T-cell (primary cell): Measurements from ENCODE around the gene ACTL10. TPM values are rescaled to one million over a fixed set of nuclear protein-coding genes. Genes with fewer than 3 reads are reported as not detected.

ENCODE experiments used
- ATAC-seq, 4 experiments: fragments of 200-7000 bp in 3 of 4; fragments of 150-1000 bp in 1 of 4; cut with Tn5 transposase; replicated peaks in 1 of 4; 1 replicate in 3 of 4; 2 replicates in 1 of 4; pipeline ENCODE4 v1.10.0; 2021; ENCODE audit warnings: moderate library complexity in 3 of 4, mild to moderate bottlenecking in 2 of 4, moderate number of reproducible peaks in 1 of 4
- CTCF ChIA-PET, 2 donors: fragments of 300-600 bp; sonication (Branson Sonifier 250); formaldehyde crosslinking; loops; one replicate each; lab custom pipeline; 2022; ENCODE audit warnings: antibody characterized with exemption in 2 of 2; lab: Charles Lee
- POLR2A ChIA-PET, 2 donors: fragments of 300-600 bp; sonication (Branson Sonifier 250); formaldehyde crosslinking; loops; one replicate each; lab custom pipeline; 2022; ENCODE audit warnings: antibody characterized with exemption in 2 of 2; lab: Charles Lee
- DNase-seq, 35 experiments: peaks; one replicate each; pipeline versions ENCODE4 v3.0.0 to v3.0.0-alpha.2; 2013 to 2023
- H3K27ac ChIP-seq: one replicate; pipeline ENCODE4 v1.5.1; 2013; ENCODE audit warnings: low read length
- H3K27me3 ChIP-seq, 2 experiments: replicated peaks in 1 of 2; 1 replicate in 1 of 2; 2 replicates in 1 of 2; pipeline versions ENCODE4 v1.6.1 to v1.7.0; 2013; ENCODE audit warnings: low read length in 1 of 2, mixed read lengths in 1 of 2; ENCODE audit not compliant: control insufficient read depth in 2 of 2, insufficient read depth in 2 of 2; ENCODE audit errors: extremely low read depth in 1 of 2
- H3K36me3 ChIP-seq, 2 donors: 1 replicate in 1 of 2; 2 replicates in 1 of 2; pipeline versions ENCODE4 v1.6.1 to v1.7.0; 2013; ENCODE audit warnings: low read length in 1 of 2; ENCODE audit not compliant: control insufficient read depth in 2 of 2, insufficient read depth in 1 of 2; ENCODE audit errors: extremely low read depth in 1 of 2
- H3K4me1 ChIP-seq, 2 experiments: 1 replicate in 1 of 2; 2 replicates in 1 of 2; pipeline versions ENCODE4 v1.6.1 to v1.7.0; 2013; ENCODE audit warnings: low read length in 2 of 2, mixed read lengths in 1 of 2; ENCODE audit not compliant: insufficient read depth in 2 of 2, control insufficient read depth in 1 of 2; ENCODE audit errors: extremely low read depth in 1 of 2
- H3K4me3 ChIP-seq, 2 donors: 1 replicate in 1 of 2; 2 replicates in 1 of 2; pipeline versions ENCODE4 v1.5.1 to v1.7.0; 2013; ENCODE audit warnings: mild to moderate bottlenecking in 2 of 2, low read length in 1 of 2, moderate library complexity in 1 of 2; ENCODE audit not compliant: control insufficient read depth in 1 of 2; ENCODE audit errors: extremely low read depth in 1 of 2
- H3K9me3 ChIP-seq: 2 replicates; pipeline ENCODE4 v1.7.0; 2013
- H3K27ac Mint-ChIP-seq, 2 donors: one replicate each; pipeline ENCODE4 v1.8.0; 2020 to 2021; ENCODE audit warnings: mild to moderate bottlenecking in 2 of 2, mixed read lengths in 2 of 2
- H3K27me3 Mint-ChIP-seq, 2 donors: one replicate each; pipeline ENCODE4 v1.8.0; 2021 to 2022; ENCODE audit warnings: mixed read lengths in 2 of 2
- H3K36me3 Mint-ChIP-seq: one replicate; pipeline ENCODE4 v1.8.0; 2021; ENCODE audit warnings: mixed read lengths
- H3K4me1 Mint-ChIP-seq, 3 donors: one replicate each; pipeline ENCODE4 v1.8.0; 2020 to 2022; ENCODE audit warnings: mixed read lengths in 3 of 3, mild to moderate bottlenecking in 1 of 3
- H3K4me3 Mint-ChIP-seq, 3 donors: one replicate each; pipeline ENCODE4 v1.8.0; 2020 to 2022; ENCODE audit warnings: mild to moderate bottlenecking in 3 of 3, mixed read lengths in 3 of 3, moderate library complexity in 3 of 3
- H3K9me3 Mint-ChIP-seq, 3 donors: one replicate each; pipeline ENCODE4 v1.8.0; 2020 to 2022; ENCODE audit warnings: mixed read lengths in 3 of 3
- WGBS: methylation state at CpG from one replicate; pipeline ENCODE4 v1.1.5; 2013; ENCODE audit warnings: missing lambda C conversion rate; ENCODE audit not compliant: insufficient coverage; 5-methylcytosine and 5-hydroxymethylcytosine counted together
- total RNA-seq, 35 experiments: library from RNA in 6 of 35; stranded (reverse) in 6 of 35; fragments of 120-200 nt in 1 of 35; gene quantifications; one replicate each; pipeline versions ENCODE4 v1.2.1 to v1.2.4 and lab custom pipeline; 2013 to 2026

Gene ACTL10
- total RNA-seq, 5 donors from 2014 or later (not counting 1 experiment from before 2014, with no cell fraction given), result 1.1 to 7.9 (median 6.1) TPM

DNA sequence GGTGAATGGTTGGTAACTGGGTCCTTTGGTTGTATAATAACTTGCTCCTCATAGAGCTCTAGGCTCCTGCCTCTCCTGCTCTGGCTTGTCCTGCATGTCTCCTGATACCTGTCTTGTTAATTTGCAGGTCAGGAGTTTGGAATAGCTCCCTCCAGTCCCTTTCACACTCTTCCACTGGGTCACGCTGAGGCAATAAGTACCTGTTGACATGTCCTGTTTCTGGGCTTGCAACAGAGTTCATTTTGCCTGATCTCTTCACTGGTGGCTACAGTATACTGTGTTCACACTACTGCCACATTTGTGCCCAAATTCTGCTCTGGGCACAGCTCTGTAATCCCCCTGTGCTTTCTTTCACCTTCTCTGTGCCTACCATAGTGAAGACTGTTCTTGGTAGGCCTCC is 30.0 kb upstream of the ACTL10 start:
- ATAC-seq, result no peak
- no peaks in the 10 kb centered on the region for H3K9me3 Mint-ChIP-seq
- 100% methylated on average over 1 of the region's 1 CpG for WGBS
- peaks cover 5 to 8% (median 6%) of the 10 kb centered on the region in 3 donors for H3K4me1 Mint-ChIP-seq
- no peak overlapping the region for H3K4me3 ChIP-seq
- H3K36me3 ChIP-seq, result peaks cover 14 to 55% of the 10 kb centered on the region in 2 donors
- H3K27ac ChIP-seq, result no peak overlapping the region
- H3K36me3 Mint-ChIP-seq, result peaks cover 32% of the 10 kb centered on the region
- CTCF ChIA-PET, result no interaction called here
- no peak overlapping the region for H3K4me3 Mint-ChIP-seq
- H3K27me3 ChIP-seq, result no peaks in the 10 kb centered on the region
- H3K27ac Mint-ChIP-seq, result no peak overlapping the region
- no peak for DNase-seq
- H3K27me3 Mint-ChIP-seq, result no peaks in the 10 kb centered on the region
- peaks cover 3 to 7% of the 10 kb centered on the region in 2 experiments for H3K4me1 ChIP-seq
- no peaks in the 10 kb centered on the region for H3K9me3 ChIP-seq
- POLR2A ChIA-PET, result no interaction called here

DNA sequence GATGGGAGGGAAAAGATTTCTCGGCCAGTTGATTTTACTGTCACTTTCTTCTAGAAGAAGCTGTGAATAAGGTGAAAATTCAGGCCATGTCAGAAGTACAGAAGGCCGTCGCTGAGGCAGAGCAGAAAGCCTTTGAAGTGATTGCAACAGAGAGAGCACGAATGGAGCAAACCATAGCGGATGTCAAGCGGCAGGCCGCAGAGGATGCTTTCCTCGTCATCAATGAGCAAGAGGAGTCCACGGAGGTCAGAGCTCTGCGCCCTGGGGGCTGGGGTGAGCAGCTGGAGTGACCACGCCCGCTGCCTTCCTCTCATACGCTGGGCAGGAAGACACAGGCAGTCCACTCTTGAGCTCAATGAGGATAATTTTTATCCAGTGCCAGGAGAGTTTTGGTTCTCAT is 26.5 kb upstream of the ACTL10 start:
- peaks cover 41% of the 10 kb centered on the region for H3K36me3 Mint-ChIP-seq
- ATAC-seq, result no peak
- peaks cover 14 to 66% of the 10 kb centered on the region in 2 donors for H3K36me3 ChIP-seq
- no peak overlapping the region for H3K4me3 Mint-ChIP-seq
- POLR2A ChIA-PET, result no interaction called here
- no peaks in the 10 kb centered on the region for H3K27me3 Mint-ChIP-seq
- no peak for DNase-seq
- H3K27ac Mint-ChIP-seq, result no peak overlapping the region
- no peak overlapping the region for H3K4me3 ChIP-seq
- WGBS, result 95% methylated on average over 13 of the region's 13 CpGs
- no peaks in the 10 kb centered on the region for H3K4me1 Mint-ChIP-seq
- H3K9me3 Mint-ChIP-seq, result no peaks in the 10 kb centered on the region
- CTCF ChIA-PET, result no interaction called here
- no peaks in the 10 kb centered on the region for H3K9me3 ChIP-seq
- H3K27me3 ChIP-seq, result no peaks in the 10 kb centered on the region
- no peak overlapping the region for H3K27ac ChIP-seq
- H3K4me1 ChIP-seq, result no peaks in the 10 kb centered on the region

DNA sequence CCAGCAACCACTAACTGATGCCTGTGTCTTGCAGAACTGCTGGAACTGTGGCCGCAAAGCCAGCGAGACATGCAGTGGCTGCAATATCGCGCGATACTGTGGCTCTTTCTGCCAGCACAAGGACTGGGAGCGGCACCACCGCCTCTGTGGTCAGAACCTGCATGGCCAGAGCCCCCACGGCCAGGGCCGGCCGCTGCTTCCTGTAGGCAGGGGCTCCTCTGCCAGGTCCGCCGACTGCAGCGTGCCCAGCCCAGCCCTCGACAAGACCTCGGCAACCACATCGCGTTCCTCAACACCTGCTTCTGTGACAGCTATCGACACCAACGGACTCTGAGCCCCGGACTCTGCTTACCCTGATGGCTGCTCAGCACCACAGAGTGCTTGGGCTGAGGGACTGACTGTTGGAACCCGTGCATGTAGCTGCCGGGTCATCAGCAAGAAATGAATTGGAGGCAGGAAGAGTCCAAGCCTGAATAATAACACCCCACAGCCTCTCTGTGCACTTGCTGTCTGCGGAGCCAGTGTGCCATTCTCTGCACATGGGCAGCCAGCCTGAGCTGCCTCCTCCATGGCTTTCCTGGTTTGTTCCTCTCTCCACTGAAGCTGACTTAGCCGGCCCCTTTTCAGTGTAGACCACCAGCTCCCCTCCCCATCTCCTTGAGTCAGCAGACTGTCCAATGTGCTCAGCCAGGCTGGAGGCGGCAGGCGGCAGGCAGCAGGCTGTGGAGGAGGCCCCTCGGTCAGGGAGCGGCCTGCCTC is 22.3 kb upstream of the ACTL10 start:
- 95% methylated on average over 28 of the region's 28 CpGs for WGBS
- ATAC-seq (no peak), DNase-seq (no peak)
- no peaks in the 10 kb centered on the region for H3K27me3 Mint-ChIP-seq
- H3K4me3 Mint-ChIP-seq, result no peak overlapping the region
- Histone ChIP-seq H3K36me3 (peaks cover 8 to 50% of the 10 kb centered on the region in 2 donors), H3K4me1 (peaks cover 0 to 16% of the 10 kb centered on the region in 2 experiments), H3K4me3 (no peak overlapping the region), H3K27me3 (no peaks in the 10 kb centered on the region), H3K27ac (no peak overlapping the region), H3K9me3 (no peaks in the 10 kb centered on the region)
- no peak overlapping the region for H3K27ac Mint-ChIP-seq
- POLR2A ChIA-PET, result no interaction called here
- CTCF ChIA-PET, result no interaction called here
- H3K4me1 Mint-ChIP-seq, result peaks cover 5 to 19% (median 6%) of the 10 kb centered on the region in 3 donors
- H3K36me3 Mint-ChIP-seq, result peaks cover 29% of the 10 kb centered on the region
- H3K9me3 Mint-ChIP-seq, result no peaks in the 10 kb centered on the region

DNA sequence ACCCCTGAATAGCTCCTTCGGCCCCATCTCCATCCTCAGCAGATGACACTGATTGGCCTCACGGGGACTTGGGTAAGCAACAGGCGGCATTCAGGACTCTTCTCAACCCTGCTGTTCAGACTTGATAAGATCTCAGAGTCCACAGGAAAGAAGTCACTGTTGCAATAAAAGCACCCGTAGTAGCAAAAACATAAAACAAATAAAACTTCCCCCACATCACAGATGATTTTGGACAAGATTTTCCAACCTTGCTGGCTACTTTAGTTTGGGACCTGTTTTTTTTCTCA is 21.7 kb upstream of the ACTL10 start:
- Mint-ChIP-seq H3K27me3 (no peaks in the 10 kb centered on the region), H3K4me1 (peaks cover 5 to 19% (median 7%) of the 10 kb centered on the region in 3 donors), H3K4me3 (no peak overlapping the region), H3K27ac (no peak overlapping the region), H3K36me3 (peaks cover 26% of the 10 kb centered on the region), H3K9me3 (no peaks in the 10 kb centered on the region)
- DNase-seq, result no peak
- ATAC-seq, result no peak
- Histone ChIP-seq H3K27ac (no peak overlapping the region), H3K4me3 (no peak overlapping the region), H3K27me3 (no peaks in the 10 kb centered on the region), H3K9me3 (no peaks in the 10 kb centered on the region), H3K4me1 (peaks cover 0 to 16% of the 10 kb centered on the region in 2 experiments), H3K36me3 (peaks cover 5 to 45% of the 10 kb centered on the region in 2 donors)
- ChIA-PET POLR2A (no interaction called here), CTCF (no interaction called here)
- WGBS, result 100% methylated on average over 2 of the region's 4 CpGs

DNA sequence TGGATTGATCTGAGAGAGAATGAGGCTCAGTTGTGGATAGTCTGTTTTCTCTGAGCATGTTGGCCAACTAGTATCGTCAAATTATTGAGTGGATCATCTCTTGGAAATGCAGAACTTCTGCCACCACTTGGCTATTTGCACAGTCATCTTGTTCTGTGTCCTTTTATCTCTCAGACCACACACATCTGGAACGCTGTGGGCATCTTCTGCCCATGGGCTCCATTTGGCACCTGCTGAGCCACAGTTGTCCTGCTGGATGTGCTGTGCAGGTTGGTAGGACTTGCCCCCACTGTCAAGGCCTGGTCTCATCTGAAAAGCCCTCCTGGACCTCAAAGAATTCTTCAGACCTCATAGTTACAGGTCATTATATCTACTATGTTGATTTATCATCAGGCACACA is 21.3 kb upstream of the ACTL10 start:
- no peak for DNase-seq
- ATAC-seq, result no peak
- POLR2A ChIA-PET, result no interaction called here
- H3K4me1 Mint-ChIP-seq, result peaks cover 5 to 19% (median 7%) of the 10 kb centered on the region in 3 donors
- H3K9me3 ChIP-seq, result no peaks in the 10 kb centered on the region
- peaks cover 0 to 16% of the 10 kb centered on the region in 2 experiments for H3K4me1 ChIP-seq
- WGBS, result 100% methylated on average over 1 of the region's 2 CpGs
- no peak overlapping the region for H3K4me3 Mint-ChIP-seq
- no peaks in the 10 kb centered on the region for H3K9me3 Mint-ChIP-seq
- H3K27ac Mint-ChIP-seq, result no peak overlapping the region
- H3K27ac ChIP-seq, result no peak overlapping the region
- peaks cover 22% of the 10 kb centered on the region for H3K36me3 Mint-ChIP-seq
- H3K36me3 ChIP-seq, result peaks cover under 1 to 41% of the 10 kb centered on the region in 2 donors
- no peak overlapping the region for H3K4me3 ChIP-seq
- CTCF ChIA-PET, result interaction anchor here in 1 of 2 donors (0.8 kb wide), 1 partner anchor 23 kb away, joined by 3 read pairs; no protein-coding TSS in a partner anchor
- no peaks in the 10 kb centered on the region for H3K27me3 ChIP-seq
- no peaks in the 10 kb centered on the region for H3K27me3 Mint-ChIP-seq

DNA sequence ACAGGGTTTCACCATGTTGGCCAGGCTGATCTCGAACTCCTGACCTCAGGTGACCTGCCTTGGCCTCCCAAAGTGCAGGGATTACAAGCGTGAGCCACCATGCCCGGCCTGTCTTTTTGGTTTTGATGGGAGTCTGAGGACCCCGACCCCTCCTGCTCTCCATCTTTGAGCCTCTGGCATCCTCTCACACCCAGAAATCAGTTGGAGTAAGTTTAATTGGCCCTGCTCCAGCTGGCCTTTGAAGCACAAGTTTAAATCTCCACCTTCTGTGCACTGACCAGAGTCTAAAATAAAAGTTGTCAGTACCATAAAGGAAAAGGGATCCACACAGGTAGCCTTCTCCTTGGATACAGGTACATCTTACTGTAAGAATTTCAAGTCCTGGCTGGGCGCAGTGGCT is 20.6 kb upstream of the ACTL10 start:
- ATAC-seq (no peak), DNase-seq (no peak)
- Histone ChIP-seq H3K36me3 (peaks cover 0 to 34% of the 10 kb centered on the region in 2 donors), H3K4me3 (no peak overlapping the region), H3K9me3 (no peaks in the 10 kb centered on the region), H3K27me3 (no peaks in the 10 kb centered on the region), H3K27ac (no peak overlapping the region), H3K4me1 (peaks cover 0 to 16% of the 10 kb centered on the region in 2 experiments)
- H3K27ac Mint-ChIP-seq, result no peak overlapping the region
- peaks cover 5 to 19% (median 7%) of the 10 kb centered on the region in 3 donors for H3K4me1 Mint-ChIP-seq
- H3K36me3 Mint-ChIP-seq, result peaks cover 18% of the 10 kb centered on the region
- H3K4me3 Mint-ChIP-seq, result no peak overlapping the region
- POLR2A ChIA-PET, result no interaction called here
- no peaks in the 10 kb centered on the region for H3K27me3 Mint-ChIP-seq
- H3K9me3 Mint-ChIP-seq, result no peaks in the 10 kb centered on the region
- 100% methylated on average over 1 of the region's 5 CpGs for WGBS
- CTCF ChIA-PET, result interaction anchor here in 1 of 2 donors (0.8 kb wide), 1 partner anchor 22 kb away, joined by 3 read pairs; no protein-coding TSS in a partner anchor
